Fibroblast of lung (primary cell): ENCODE measurements around the gene TMEM233. TPM values are rescaled to one million over a fixed set of nuclear protein-coding genes. Genes with fewer than 3 reads are reported as not detected.
A peak's percentile ranks its signal among the peaks of the same experiment; 100 is the strongest.

ENCODE experiments used
- DNase-seq, 2 donors: peaks; one replicate each; pipeline versions ENCODE4 v3.0.0 to v3.0.0-alpha.2; 2010; ENCODE audit warnings: low read depth in 2 of 2
- H2AFZ ChIP-seq: 2 replicates; pipeline ENCODE4 v1.5.1; 2012; ENCODE audit warnings: low read length, control low read depth, inconsistent platforms
- H3K27ac ChIP-seq: 2 replicates; pipeline ENCODE4 v1.5.1; 2011; ENCODE audit warnings: low read length, control low read depth; ENCODE audit not compliant: insufficient read depth
- H3K27me3 ChIP-seq: 2 replicates; pipeline ENCODE4 v1.5.1; 2011; ENCODE audit warnings: mild to moderate bottlenecking, low read length; ENCODE audit not compliant: control insufficient read depth, insufficient read depth
- H3K36me3 ChIP-seq: 2 replicates; pipeline ENCODE4 v1.5.1; 2011; ENCODE audit warnings: low read length; ENCODE audit not compliant: control insufficient read depth, insufficient read depth
- H3K4me1 ChIP-seq: 2 replicates; pipeline ENCODE4 v1.5.1; 2011; ENCODE audit warnings: low read length; ENCODE audit not compliant: control insufficient read depth, insufficient read depth; ENCODE audit errors: extremely low read depth
- H3K4me2 ChIP-seq: 2 replicates; pipeline ENCODE4 v1.5.1; 2011; ENCODE audit warnings: low read length, control low read depth; ENCODE audit not compliant: insufficient read depth; ENCODE audit errors: extremely low read depth
- H3K4me3 ChIP-seq, 4 experiments: fragments of 200-600 bp in 1 of 4; sonication (generic) in 1 of 4; replicated peaks in 1 of 4; 2 replicates each; pipeline ENCODE4 v1.5.1; 2011 to 2016; ENCODE audit warnings: low read length in 4 of 4, low read depth in 3 of 4, mild to moderate bottlenecking in 3 of 4, control low read depth in 2 of 4, inconsistent platforms in 1 of 4, mixed read lengths in 1 of 4; ENCODE audit not compliant: insufficient read depth in 1 of 4; ENCODE audit errors: control extremely low read depth in 1 of 4
- H3K79me2 ChIP-seq: 2 replicates; pipeline ENCODE4 v1.5.1; 2012; ENCODE audit warnings: mild to moderate bottlenecking, low read length, inconsistent platforms; ENCODE audit not compliant: control insufficient read depth, insufficient read depth
- H3K9ac ChIP-seq: 2 replicates; pipeline ENCODE4 v1.5.1; 2011; ENCODE audit warnings: mild to moderate bottlenecking, low read length, control low read depth; ENCODE audit not compliant: insufficient read depth
- H3K9me3 ChIP-seq: 2 replicates; pipeline ENCODE4 v1.5.1; 2012; ENCODE audit warnings: low read depth, low read length; ENCODE audit not compliant: control insufficient read depth, insufficient read depth
- H4K20me1 ChIP-seq: 2 replicates; pipeline ENCODE4 v1.5.1; 2011; ENCODE audit warnings: low read length; ENCODE audit not compliant: control insufficient read depth, insufficient read depth; ENCODE audit errors: extremely low read depth
- EZH2 ChIP-seq: IDR thresholded peaks from 2 replicates; pipeline ENCODE4 v1.5.1; 2012; ENCODE audit warnings: low read length, control low read depth, mild to moderate bottlenecking; ENCODE audit errors: missing control alignments
- polyA plus RNA-seq, 2 donors: library from polyadenylated mRNA; depleted of rRNA in 1 of 2; stranded (reverse) in 1 of 2; unstranded in 1 of 2; fragments of >200 nt; gene quantifications; 2 replicates each; pipeline ENCODE4 v1.2.1, GENCODE V29; 2011 to 2012; ENCODE audit warnings: missing spikeins in 1 of 2
- total RNA-seq: library from RNA; depleted of rRNA; stranded (reverse); fragments of >200 nt; gene quantifications from 2 replicates; pipeline ENCODE4 v1.2.1, GENCODE V29; 2014
- TF ChIP-seq, protein P1 (sequence below), 2 donors: IDR thresholded peaks in 1 of 2; conservative IDR thresholded peaks in 1 of 2; 1 replicate in 1 of 2; 2 replicates in 1 of 2; pipeline ENCODE4 v1.5.1; 2011 to 2012; ENCODE audit warnings: low read length in 2 of 2, control low read depth in 1 of 2, inconsistent platforms in 1 of 2, low read depth in 1 of 2, mild to moderate bottlenecking in 1 of 2

Gene TMEM233
- total and polyA plus RNA-seq, 2 donors (not counting 1 experiment from before 2014, with no cell fraction given): under 0.01 TPM; not detected in 1

DNA sequence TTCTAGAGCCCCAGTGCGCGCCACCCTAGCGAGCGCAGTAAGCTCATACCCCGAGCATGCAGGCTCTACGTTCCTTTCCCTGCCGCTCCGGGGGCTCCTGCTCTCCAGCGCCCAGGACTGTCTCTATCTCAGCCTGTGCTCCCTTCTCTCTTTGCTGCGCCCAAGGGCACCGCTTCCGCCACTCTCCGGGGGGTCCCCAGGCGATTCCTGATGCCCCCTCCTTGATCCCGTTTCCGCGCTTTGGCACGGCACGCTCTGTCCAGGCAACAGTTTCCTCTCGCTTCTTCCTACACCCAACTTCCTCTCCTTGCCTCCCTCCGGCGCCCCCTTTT, 791 bp downstream of the TMEM233 start:
- Histone ChIP-seq H3K4me2 (no peak overlapping the region), H3K79me2 (no peaks in the 10 kb centered on the region), H3K9me3 (no peaks in the 10 kb centered on the region), H4K20me1 (no peaks in the 10 kb centered on the region), H3K27ac (no peak overlapping the region), H3K27me3 (peaks cover 2% of the 10 kb centered on the region), H3K36me3 (no peaks in the 10 kb centered on the region), H3K4me1 (no peaks in the 10 kb centered on the region), H2AFZ (no peak overlapping the region), H3K4me3 (no peak overlapping the region), H3K9ac (no peak overlapping the region)
- TF ChIP-seq, protein P1, sequence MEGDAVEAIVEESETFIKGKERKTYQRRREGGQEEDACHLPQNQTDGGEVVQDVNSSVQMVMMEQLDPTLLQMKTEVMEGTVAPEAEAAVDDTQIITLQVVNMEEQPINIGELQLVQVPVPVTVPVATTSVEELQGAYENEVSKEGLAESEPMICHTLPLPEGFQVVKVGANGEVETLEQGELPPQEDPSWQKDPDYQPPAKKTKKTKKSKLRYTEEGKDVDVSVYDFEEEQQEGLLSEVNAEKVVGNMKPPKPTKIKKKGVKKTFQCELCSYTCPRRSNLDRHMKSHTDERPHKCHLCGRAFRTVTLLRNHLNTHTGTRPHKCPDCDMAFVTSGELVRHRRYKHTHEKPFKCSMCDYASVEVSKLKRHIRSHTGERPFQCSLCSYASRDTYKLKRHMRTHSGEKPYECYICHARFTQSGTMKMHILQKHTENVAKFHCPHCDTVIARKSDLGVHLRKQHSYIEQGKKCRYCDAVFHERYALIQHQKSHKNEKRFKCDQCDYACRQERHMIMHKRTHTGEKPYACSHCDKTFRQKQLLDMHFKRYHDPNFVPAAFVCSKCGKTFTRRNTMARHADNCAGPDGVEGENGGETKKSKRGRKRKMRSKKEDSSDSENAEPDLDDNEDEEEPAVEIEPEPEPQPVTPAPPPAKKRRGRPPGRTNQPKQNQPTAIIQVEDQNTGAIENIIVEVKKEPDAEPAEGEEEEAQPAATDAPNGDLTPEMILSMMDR (conservative IDR thresholded peaks at IDR 0.05 in 1 of 2, IDR thresholded peaks at IDR 0.05 in 1 of 2; ENCODE audit: low read depth in 1 of 2, low read length in 2 of 2): no peak
- no peak for TF ChIP-seq EZH2
- peak in 1 of 2 donors; percentile 29 for DNase-seq

DNA sequence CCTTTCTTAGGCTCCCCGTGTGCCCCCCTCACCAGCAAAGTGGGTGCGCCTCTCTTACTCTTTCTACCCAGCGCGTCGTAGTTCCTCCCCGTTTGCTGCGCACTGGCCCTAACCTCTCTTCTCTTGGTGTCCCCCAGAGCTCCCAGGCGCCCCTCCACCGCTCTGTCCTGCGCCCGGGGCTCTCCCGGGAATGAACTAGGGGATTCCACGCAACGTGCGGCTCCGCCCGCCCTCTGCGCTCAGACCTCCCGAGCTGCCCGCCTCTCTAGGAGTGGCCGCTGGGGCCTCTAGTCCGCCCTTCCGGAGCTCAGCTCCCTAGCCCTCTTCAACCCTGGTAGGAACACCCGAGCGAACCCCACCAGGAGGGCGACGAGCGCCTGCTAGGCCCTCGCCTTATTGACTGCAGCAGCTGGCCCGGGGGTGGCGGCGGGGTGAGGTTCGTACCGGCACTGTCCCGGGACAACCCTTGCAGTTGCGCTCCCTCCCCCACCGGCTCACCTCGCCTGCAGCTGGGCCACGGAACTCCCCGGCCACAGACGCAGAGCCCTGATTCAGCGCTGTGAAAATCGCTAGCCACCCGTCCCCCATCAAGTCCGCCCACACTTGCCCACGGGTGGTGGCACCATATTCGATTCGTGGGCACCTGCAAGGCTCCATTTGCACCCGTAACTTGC, 1.3 kb downstream of the TMEM233 start:
- H3K4me1 ChIP-seq: no peaks in the 10 kb centered on the region
- no peak overlapping the region for H3K4me2 ChIP-seq
- no peaks in the 10 kb centered on the region for H3K79me2 ChIP-seq
- H3K9me3 ChIP-seq: no peaks in the 10 kb centered on the region
- no peaks in the 10 kb centered on the region for H3K36me3 ChIP-seq
- H2AFZ ChIP-seq: no peak overlapping the region
- no peak overlapping the region for H3K27ac ChIP-seq
- no peak overlapping the region for H3K4me3 ChIP-seq
- H4K20me1 ChIP-seq: no peaks in the 10 kb centered on the region
- peak in 1 of 2 donors; percentile 44 for DNase-seq
- no peak for TF ChIP-seq EZH2
- TF ChIP-seq, protein P1 (conservative IDR thresholded peaks at IDR 0.05 in 1 of 2, IDR thresholded peaks at IDR 0.05 in 1 of 2; ENCODE audit: low read depth in 1 of 2, low read length in 2 of 2): no peak
- no peak overlapping the region for H3K9ac ChIP-seq
- peaks cover 2% of the 10 kb centered on the region for H3K27me3 ChIP-seq

- no peaks in the 10 kb centered on the region for H3K4me1 ChIP-seq
- TF ChIP-seq EZH2: no peak
- TF ChIP-seq, protein P1 (conservative IDR thresholded peaks at IDR 0.05 in 1 of 2, IDR thresholded peaks at IDR 0.05 in 1 of 2; ENCODE audit: low read depth in 1 of 2, low read length in 2 of 2): no peak
- no peak overlapping the region for H3K4me2 ChIP-seq
- H3K9me3 ChIP-seq: no peaks in the 10 kb centered on the region
- H3K27me3 ChIP-seq: peaks cover 2% of the 10 kb centered on the region
- DNase-seq: no peak
- no peaks in the 10 kb centered on the region for H3K79me2 ChIP-seq
- H3K4me3 ChIP-seq: no peak overlapping the region
- no peak overlapping the region for H2AFZ ChIP-seq
- no peak overlapping the region for H3K9ac ChIP-seq
- no peaks in the 10 kb centered on the region for H3K36me3 ChIP-seq
- H4K20me1 ChIP-seq: no peaks in the 10 kb centered on the region
- H3K27ac ChIP-seq: no peak overlapping the region
These were observed 4.6 kb downstream of the TMEM233 start for GRCh38 chr12:119598159-119598558.
